Astrocyte of the cerebellum (primary cell): Measurements from ENCODE around the gene LIMS2.

ENCODE experiments used
- DNase-seq: peaks from one replicate; pipeline ENCODE4 v3.0.0-alpha.2; 2011; ENCODE audit warnings: low read depth
- H3K4me3 ChIP-seq: 2 replicates; pipeline ENCODE4 v1.5.1; 2011; ENCODE audit warnings: mild to moderate bottlenecking, low read depth, low read length, moderate library complexity
- CTCF ChIP-seq: IDR thresholded peaks from 2 replicates; pipeline ENCODE4 v1.5.1; 2012; ENCODE audit warnings: low read length, low read depth, moderate library complexity, mild to moderate bottlenecking; ENCODE audit errors: missing control alignments
- in situ Hi-C: cut with HindIII; loops from 2 replicates; pipeline ENCODE4 v1.10.0; 2017; ENCODE audit warnings: low sequenced_read_pairs

The LIMS2 gene

GRCh38 chr2:127681288-127681804 lies 6.0 kb upstream of the LIMS2 start:
- H3K4me3 ChIP-seq, result peak overlapping the region; percentile 8
- no peak for DNase-seq
- TF ChIP-seq CTCF, result no peak
- in situ Hi-C loops, result no loop called here

- TF ChIP-seq CTCF, result no peak
- no peak for DNase-seq
- in situ Hi-C loops, result no loop called here
- H3K4me3 ChIP-seq, result no peak overlapping the region
Observed at GRCh38 chr2:127680706-127681287, 5.5 kb upstream of the LIMS2 start.

GRCh38 chr2:127679680-127680361 lies 4.5 kb upstream of the LIMS2 start:
- no peak for TF ChIP-seq CTCF
- H3K4me3 ChIP-seq, result no peak overlapping the region
- DNase-seq, result no peak
- in situ Hi-C loops, result no loop called here

- in situ Hi-C loops, result no loop called here
- TF ChIP-seq CTCF, result no peak
- no peak overlapping the region for H3K4me3 ChIP-seq
- no peak for DNase-seq
Observed at GRCh38 chr2:127678991-127679390, 3.7 kb upstream of the LIMS2 start.

GRCh38 chr2:127678531-127678930 lies 3.2 kb upstream of the LIMS2 start:
- no peak for TF ChIP-seq CTCF
- no peak for DNase-seq
- in situ Hi-C loops, result no loop called here
- no peak overlapping the region for H3K4me3 ChIP-seq

- H3K4me3 ChIP-seq, result no peak overlapping the region
- TF ChIP-seq CTCF, result no peak
- DNase-seq, result no peak
- in situ Hi-C loops, result no loop called here
Observed at GRCh38 chr2:127676906-127677305, 1.6 kb upstream of the LIMS2 start.
